Vagina (tissue), 2 donors: ENCODE data around the gene ETNK2.
A peak's percentile ranks its signal among the peaks of the same experiment; 100 is the strongest.

Experiments
- POLR2AphosphoS5 ChIP-seq, 2 donors: sonication (generic); formaldehyde crosslinking; IDR thresholded peaks; one replicate each; pipeline ENCODE4 v1.9.0; 2017; ENCODE audit warnings: antibody characterized with exemption in 2 of 2, mild to moderate bottlenecking in 2 of 2, low read depth in 1 of 2; ENCODE audit not compliant: insufficient read depth in 1 of 2
- TF ChIP-seq, protein P1 (sequence below), 3 experiments: fragments of 450-650 bp in 2 of 3; fragments of 200-600 bp in 1 of 3; sonication (generic) in 1 of 3; IDR thresholded peaks; one replicate each; pipeline ENCODE4 v1.5.1; 2017 to 2019; ENCODE audit warnings: antibody characterized with exemption in 3 of 3, mild to moderate bottlenecking in 2 of 3, moderate library complexity in 2 of 3

- TF ChIP-seq POLR2AphosphoS5 (IDR thresholded peaks at IDR 0.05; ENCODE audit: insufficient read depth in 1 of 2, low read depth in 1 of 2): peak in 1 of 2 donors; percentile 53
- TF ChIP-seq, protein P1, sequence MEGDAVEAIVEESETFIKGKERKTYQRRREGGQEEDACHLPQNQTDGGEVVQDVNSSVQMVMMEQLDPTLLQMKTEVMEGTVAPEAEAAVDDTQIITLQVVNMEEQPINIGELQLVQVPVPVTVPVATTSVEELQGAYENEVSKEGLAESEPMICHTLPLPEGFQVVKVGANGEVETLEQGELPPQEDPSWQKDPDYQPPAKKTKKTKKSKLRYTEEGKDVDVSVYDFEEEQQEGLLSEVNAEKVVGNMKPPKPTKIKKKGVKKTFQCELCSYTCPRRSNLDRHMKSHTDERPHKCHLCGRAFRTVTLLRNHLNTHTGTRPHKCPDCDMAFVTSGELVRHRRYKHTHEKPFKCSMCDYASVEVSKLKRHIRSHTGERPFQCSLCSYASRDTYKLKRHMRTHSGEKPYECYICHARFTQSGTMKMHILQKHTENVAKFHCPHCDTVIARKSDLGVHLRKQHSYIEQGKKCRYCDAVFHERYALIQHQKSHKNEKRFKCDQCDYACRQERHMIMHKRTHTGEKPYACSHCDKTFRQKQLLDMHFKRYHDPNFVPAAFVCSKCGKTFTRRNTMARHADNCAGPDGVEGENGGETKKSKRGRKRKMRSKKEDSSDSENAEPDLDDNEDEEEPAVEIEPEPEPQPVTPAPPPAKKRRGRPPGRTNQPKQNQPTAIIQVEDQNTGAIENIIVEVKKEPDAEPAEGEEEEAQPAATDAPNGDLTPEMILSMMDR (IDR thresholded peaks at IDR 0.05): no peak
Observed at GRCh38 chr1:204130981-204131892, 20.6 kb downstream of the ETNK2 start.
